Ectodermal cell (in vitro differentiated cells): ENCODE data around the gene GRAP2.

ENCODE experiments used
- H3K27ac ChIP-seq: 2 replicates; pipeline ENCODE4 v1.7.0; 2013; ENCODE audit warnings: mild to moderate bottlenecking, low read depth, low read length; ENCODE audit not compliant: insufficient read depth, poor library complexity, severe bottlenecking
- H3K27me3 ChIP-seq: 2 replicates; pipeline ENCODE4 v1.7.0; 2013; ENCODE audit warnings: mild to moderate bottlenecking, low read length; ENCODE audit not compliant: insufficient read depth, control insufficient read depth, poor library complexity, severe bottlenecking
- H3K36me3 ChIP-seq: one replicate; pipeline ENCODE4 v1.7.0; 2013; ENCODE audit warnings: low read length; ENCODE audit not compliant: control insufficient read depth, insufficient read depth
- H3K4me1 ChIP-seq: one replicate; pipeline ENCODE4 v1.7.0; 2013; ENCODE audit warnings: low read length; ENCODE audit not compliant: control insufficient read depth, insufficient read depth
- H3K4me3 ChIP-seq: 2 replicates; pipeline ENCODE4 v1.7.0; 2013; ENCODE audit warnings: low read depth, low read length, control low read depth; ENCODE audit not compliant: insufficient read depth
- H3K9me3 ChIP-seq: 2 replicates; pipeline ENCODE4 v1.7.0; 2013; ENCODE audit warnings: mild to moderate bottlenecking, low read length, moderate library complexity; ENCODE audit not compliant: control insufficient read depth
- WGBS, 2 experiments: methylation state at CpG; one replicate each; pipeline ENCODE4 v1.1.7; 2013; ENCODE audit warnings: missing lambda C conversion rate in 2 of 2; 5-methylcytosine and 5-hydroxymethylcytosine counted together

GRAP2 gene

GRCh38 chr22:39924286-39924685 lies 23.4 kb downstream of the GRAP2 start:
- Histone ChIP-seq H3K4me1 (no peaks in the 10 kb centered on the region), H3K27me3 (no peaks in the 10 kb centered on the region), H3K36me3 (no peaks in the 10 kb centered on the region), H3K4me3 (no peak overlapping the region), H3K9me3 (no peaks in the 10 kb centered on the region), H3K27ac (no peak overlapping the region)
- 92 to 93% methylated on average over 18 of the region's 18 CpGs for WGBS, 2 experiments

- WGBS, 2 experiments = 95 to 97% methylated on average over 2 of the region's 2 CpGs
- no peak overlapping the region for H3K27ac ChIP-seq
- H3K9me3 ChIP-seq = no peaks in the 10 kb centered on the region
- H3K4me3 ChIP-seq = no peak overlapping the region
- H3K36me3 ChIP-seq = no peaks in the 10 kb centered on the region
- H3K4me1 ChIP-seq = no peaks in the 10 kb centered on the region
- H3K27me3 ChIP-seq = no peaks in the 10 kb centered on the region
These were observed 24.4 kb downstream of the GRAP2 start for GRCh38 chr22:39925273-39925672.

DNA sequence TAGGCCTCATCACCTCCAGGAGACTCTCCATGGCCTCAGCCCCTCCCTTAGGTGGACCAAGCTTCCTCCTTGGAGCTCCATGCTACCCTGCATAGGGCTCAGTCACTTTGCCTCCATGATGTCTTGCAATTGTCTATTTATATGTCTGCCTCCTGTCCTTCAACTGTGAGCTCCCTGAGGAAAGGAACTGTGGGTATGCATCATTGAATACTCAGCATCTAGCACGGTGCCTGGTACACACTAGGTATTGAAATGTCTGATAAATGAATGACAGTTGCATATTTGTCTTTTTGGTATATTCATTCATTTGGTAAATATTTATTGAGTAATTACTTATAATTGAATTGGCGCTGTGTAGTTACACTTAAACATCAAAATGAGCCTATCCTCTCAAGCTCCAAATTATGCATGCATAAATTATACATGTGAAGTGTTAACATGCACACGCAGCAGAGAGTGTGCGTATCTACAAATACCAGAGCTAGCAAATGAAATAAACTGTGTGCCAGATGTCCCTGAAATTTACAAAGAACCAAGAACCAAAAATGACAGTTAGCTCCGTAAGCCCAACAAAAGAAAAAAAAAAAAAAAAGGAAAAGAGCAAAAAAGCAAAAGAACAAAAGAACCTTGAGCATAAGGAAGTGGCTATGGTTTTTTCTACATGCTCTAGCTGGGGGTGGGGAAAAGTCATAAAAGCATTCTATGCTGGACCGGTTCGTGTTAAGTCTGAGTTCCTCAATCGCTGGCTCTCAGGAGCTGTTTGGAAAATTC lies 25.2 kb downstream of the GRAP2 start:
- Histone ChIP-seq H3K36me3 (no peaks in the 10 kb centered on the region), H3K4me1 (no peaks in the 10 kb centered on the region), H3K9me3 (no peaks in the 10 kb centered on the region), H3K27ac (no peak overlapping the region), H3K4me3 (no peak overlapping the region), H3K27me3 (no peaks in the 10 kb centered on the region)
- 90% methylated on average over 7 to 8 of the region's 8 CpGs for WGBS, 2 experiments

GRCh38 chr22:39926753-39927152 lies 25.9 kb downstream of the GRAP2 start:
- H3K4me1 ChIP-seq = no peaks in the 10 kb centered on the region
- H3K9me3 ChIP-seq = no peaks in the 10 kb centered on the region
- H3K36me3 ChIP-seq = no peaks in the 10 kb centered on the region
- 93 to 94% methylated on average over 5 of the region's 5 CpGs for WGBS, 2 experiments
- H3K27ac ChIP-seq = no peak overlapping the region
- H3K27me3 ChIP-seq = no peaks in the 10 kb centered on the region
- no peak overlapping the region for H3K4me3 ChIP-seq

DNA sequence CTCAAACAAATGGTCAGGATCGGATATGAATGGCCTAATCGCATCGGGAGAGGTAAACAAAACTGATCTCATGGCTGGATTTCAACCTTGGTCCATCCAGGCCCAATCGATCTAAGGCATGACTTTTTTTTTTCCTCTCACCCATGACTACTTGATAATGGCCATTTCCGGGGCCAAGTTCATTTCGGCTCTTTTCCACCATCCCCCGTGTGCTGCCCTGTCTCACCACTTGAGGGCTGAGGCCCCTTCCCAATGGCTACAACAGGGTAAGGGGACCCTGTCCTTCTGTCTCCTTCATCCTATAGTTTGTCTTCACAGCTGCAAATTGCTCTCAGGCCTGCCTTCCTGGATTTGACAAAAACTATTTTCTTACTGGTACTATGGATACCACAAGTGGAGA lies 26.7 kb downstream of the GRAP2 start:
- H3K27me3 ChIP-seq = no peaks in the 10 kb centered on the region
- H3K27ac ChIP-seq = no peak overlapping the region
- no peaks in the 10 kb centered on the region for H3K4me1 ChIP-seq
- no peaks in the 10 kb centered on the region for H3K9me3 ChIP-seq
- WGBS, 2 experiments = 80 to 82% methylated on average over 7 of the region's 7 CpGs
- H3K4me3 ChIP-seq = no peak overlapping the region
- no peaks in the 10 kb centered on the region for H3K36me3 ChIP-seq

DNA sequence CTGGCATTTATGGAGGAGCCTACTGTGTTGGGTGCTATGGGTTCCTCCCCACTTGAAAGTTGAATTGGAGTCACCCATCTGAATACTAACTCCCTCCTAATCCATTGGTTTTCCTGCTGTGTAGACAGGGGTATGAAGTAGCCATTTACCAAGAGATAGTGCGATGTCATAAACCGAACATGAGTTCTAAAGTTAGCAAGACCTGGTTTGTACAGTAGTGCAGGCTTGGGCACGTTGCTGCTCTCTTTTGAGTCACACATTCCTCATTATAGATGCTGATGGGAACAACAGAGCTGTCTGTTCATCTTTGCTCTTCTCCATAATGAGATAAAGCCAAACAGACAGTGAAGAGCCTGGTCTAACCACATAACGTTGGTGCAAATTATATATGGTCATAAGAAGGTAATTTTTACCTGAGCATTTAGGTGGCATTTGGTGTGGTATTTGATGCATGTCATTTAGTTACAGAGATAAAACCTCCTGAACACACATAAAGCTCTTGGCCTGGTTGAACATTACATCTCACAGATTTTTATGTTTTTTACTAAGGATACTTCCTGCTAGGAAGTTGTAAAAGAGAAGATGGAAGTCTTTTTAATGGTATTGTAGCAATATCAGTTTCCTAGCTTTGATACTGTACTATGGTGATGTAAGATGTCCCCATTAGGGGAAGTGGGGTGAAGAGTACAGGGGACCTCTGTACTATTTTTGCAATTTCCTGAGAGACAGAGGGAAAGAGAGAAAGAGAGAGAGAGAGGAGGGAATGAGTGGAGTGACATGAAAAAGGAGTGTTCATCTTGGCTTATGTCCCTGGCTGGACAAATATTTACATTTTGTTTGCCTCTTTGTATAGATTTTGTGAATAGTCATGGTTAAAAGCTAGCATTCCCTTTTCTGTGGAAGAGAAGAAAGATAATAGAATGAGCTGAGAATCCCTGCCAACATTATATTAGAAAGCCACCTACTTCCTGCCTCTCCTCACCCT lies 27.9 kb downstream of the GRAP2 start:
- Histone ChIP-seq H3K9me3 (no peaks in the 10 kb centered on the region), H3K27me3 (no peaks in the 10 kb centered on the region), H3K4me3 (no peak overlapping the region), H3K4me1 (peaks cover 3% of the 10 kb centered on the region), H3K27ac (no peak overlapping the region), H3K36me3 (no peaks in the 10 kb centered on the region)
- 88 to 96% methylated on average over 4 of the region's 4 CpGs for WGBS, 2 experiments

GRCh38 chr22:39931251-39931650 lies 30.4 kb downstream of the GRAP2 start:
- Histone ChIP-seq H3K27me3 (no peaks in the 10 kb centered on the region), H3K4me1 (peaks cover 26% of the 10 kb centered on the region), H3K4me3 (no peak overlapping the region), H3K9me3 (no peaks in the 10 kb centered on the region), H3K27ac (no peak overlapping the region), H3K36me3 (no peaks in the 10 kb centered on the region)
- 92 to 97% methylated on average over 2 of the region's 2 CpGs for WGBS, 2 experiments

GRCh38 chr22:39932166-39932565 lies 31.3 kb downstream of the GRAP2 start:
- 81 to 100% methylated on average over 2 of the region's 2 CpGs for WGBS, 2 experiments
- Histone ChIP-seq H3K9me3 (no peaks in the 10 kb centered on the region), H3K27me3 (no peaks in the 10 kb centered on the region)

DNA sequence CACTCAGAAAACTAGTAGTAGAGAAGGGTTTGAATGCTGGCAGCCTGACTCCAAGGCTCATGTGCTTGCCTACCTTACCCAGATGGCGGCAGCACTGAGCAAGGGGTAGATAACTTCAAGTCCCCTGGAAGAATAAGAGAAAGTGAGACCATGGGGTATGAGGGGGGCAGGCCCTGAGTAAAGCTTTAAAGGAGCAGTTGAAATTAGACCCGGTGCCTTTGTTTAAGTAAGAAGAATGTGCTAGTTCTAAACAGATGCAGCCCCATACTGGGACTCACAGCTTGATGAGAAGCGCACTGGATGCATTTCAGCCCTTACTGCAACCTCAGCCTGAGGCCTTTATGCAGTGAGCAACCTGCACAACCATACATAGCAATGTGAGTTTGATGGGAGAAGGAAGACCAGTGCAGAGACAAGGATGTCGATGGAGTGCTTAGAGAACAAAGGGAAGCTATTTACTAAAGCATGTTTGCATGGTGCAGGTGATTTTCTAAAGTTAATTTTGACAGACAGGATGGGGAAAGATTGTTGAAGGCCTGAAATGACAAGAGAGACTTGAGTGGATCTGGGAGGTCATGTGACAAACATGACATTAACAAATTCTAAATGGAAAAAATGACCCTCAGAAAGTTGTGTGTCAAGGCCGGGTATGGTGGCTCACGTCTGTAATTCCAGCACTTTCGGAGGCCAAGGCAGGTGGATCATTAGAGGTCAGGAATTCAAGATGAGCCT lies 32.2 kb downstream of the GRAP2 start:
- Histone ChIP-seq H3K4me1 (peaks cover 33% of the 10 kb centered on the region), H3K9me3 (no peaks in the 10 kb centered on the region), H3K27me3 (no peaks in the 10 kb centered on the region), H3K4me3 (no peak overlapping the region), H3K27ac (no peak overlapping the region), H3K36me3 (no peaks in the 10 kb centered on the region)
- 50 to 51% methylated on average over 7 of the region's 7 CpGs for WGBS, 2 experiments

More at GRCh38 chr22:39932166-39932565, 31.3 kb downstream of the GRAP2 start:
- H3K4me1 ChIP-seq = peaks cover 33% of the 10 kb centered on the region
- no peak overlapping the region for H3K4me3 ChIP-seq
- no peaks in the 10 kb centered on the region for H3K36me3 ChIP-seq
- H3K27ac ChIP-seq = no peak overlapping the region

DNA sequence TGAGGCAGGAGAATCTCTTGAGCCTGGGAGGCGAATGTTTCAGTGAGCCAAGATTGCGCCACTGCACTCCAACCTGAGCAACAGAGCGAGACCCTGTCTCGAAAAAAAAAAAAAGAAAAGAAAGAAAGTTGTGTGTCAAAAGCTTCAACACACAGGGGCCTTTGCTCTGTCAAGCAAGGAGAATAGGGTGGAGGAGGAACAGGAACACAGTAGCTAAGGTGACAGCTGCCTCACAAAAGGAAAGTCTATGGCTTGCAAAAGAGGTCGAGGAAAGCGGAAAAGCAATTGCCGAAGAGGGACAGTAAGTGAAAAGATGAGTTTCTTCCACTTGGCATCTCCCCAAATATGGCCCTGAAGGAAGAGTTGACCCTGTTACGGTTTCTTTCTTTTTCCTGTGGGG lies 32.9 kb downstream of the GRAP2 start:
- H3K9me3 ChIP-seq = no peaks in the 10 kb centered on the region
- no peak overlapping the region for H3K4me3 ChIP-seq
- H3K4me1 ChIP-seq = peaks cover 33% of the 10 kb centered on the region
- no peaks in the 10 kb centered on the region for H3K36me3 ChIP-seq
- WGBS, 2 experiments = 65 to 73% methylated on average over 8 of the region's 8 CpGs
- no peaks in the 10 kb centered on the region for H3K27me3 ChIP-seq
- H3K27ac ChIP-seq = no peak overlapping the region
